Sigmoid colon (tissue), 4 donors: ENCODE data around the gene SPEF1.

Experiments used
- POLR2A ChIP-seq, 2 donors: fragments of 450-650 bp; IDR thresholded peaks; one replicate each; pipeline ENCODE4 v1.6.1; 2016; ENCODE audit warnings: antibody characterized with exemption in 2 of 2, mild to moderate bottlenecking in 2 of 2, moderate library complexity in 2 of 2
- POLR2AphosphoS5 ChIP-seq, 4 donors: sonication (generic); formaldehyde crosslinking; IDR thresholded peaks; one replicate each; pipeline ENCODE4 v1.6.1; 2017; ENCODE audit warnings: antibody characterized with exemption in 4 of 4
- TF ChIP-seq, protein P1 (sequence below), 4 experiments: fragments of 450-650 bp in 3 of 4; fragments of 200-600 bp in 1 of 4; IDR thresholded peaks; one replicate each; pipeline ENCODE4 v1.5.1; 2016 to 2019; ENCODE audit warnings: antibody characterized with exemption in 4 of 4, mild to moderate bottlenecking in 3 of 4, moderate library complexity in 2 of 4

DNA sequence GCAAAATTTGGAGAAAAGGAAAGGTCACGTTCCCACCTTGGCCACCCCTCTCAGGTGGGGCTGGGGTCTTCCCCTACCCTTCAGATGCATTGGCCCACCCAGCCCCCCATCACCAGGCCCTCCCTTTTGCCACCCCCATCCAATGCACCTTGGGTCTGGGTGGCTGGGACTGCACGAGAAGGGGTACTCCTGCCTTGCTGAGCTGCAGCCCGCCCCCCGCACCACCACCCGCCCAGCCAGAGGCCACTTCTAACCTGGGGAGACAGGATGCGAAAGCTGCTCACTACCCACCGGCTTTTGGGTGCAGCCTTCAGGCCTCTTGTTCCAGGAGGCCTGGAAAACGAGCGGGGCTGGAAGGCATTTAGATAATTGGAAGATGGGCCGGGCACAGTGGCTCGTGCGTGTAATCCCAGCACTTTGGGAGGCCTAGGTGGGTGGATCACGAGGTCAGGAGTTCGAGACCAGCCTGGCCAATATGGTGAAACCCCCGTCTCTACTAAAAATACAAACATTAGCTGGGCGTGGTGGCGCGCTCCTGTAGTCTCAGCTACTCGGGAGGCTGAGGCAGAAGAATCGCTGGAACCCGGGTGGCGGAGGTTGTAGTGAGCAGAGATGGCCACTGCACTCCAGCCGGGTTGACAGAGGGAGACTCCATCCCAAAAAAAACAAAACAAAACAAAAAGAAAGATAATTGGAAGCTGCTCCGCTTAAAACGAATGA is 13.6 kb upstream of the SPEF1 start:
- TF ChIP-seq POLR2A (IDR thresholded peaks at IDR 0.05) (no peak), POLR2AphosphoS5 (IDR thresholded peaks at IDR 0.05) (no peak)
- TF ChIP-seq, protein P1, sequence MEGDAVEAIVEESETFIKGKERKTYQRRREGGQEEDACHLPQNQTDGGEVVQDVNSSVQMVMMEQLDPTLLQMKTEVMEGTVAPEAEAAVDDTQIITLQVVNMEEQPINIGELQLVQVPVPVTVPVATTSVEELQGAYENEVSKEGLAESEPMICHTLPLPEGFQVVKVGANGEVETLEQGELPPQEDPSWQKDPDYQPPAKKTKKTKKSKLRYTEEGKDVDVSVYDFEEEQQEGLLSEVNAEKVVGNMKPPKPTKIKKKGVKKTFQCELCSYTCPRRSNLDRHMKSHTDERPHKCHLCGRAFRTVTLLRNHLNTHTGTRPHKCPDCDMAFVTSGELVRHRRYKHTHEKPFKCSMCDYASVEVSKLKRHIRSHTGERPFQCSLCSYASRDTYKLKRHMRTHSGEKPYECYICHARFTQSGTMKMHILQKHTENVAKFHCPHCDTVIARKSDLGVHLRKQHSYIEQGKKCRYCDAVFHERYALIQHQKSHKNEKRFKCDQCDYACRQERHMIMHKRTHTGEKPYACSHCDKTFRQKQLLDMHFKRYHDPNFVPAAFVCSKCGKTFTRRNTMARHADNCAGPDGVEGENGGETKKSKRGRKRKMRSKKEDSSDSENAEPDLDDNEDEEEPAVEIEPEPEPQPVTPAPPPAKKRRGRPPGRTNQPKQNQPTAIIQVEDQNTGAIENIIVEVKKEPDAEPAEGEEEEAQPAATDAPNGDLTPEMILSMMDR (IDR thresholded peaks at IDR 0.05): no peak
